ENCODE measurements around the gene BRAT1. TPM values are rescaled to one million over a fixed set of nuclear protein-coding genes. Genes with fewer than 3 reads are reported as not detected.

BRAT1 gene
- total RNA-seq, 3 donors from 2014 or later: 20.7 to 27.9 (median 22.1) TPM

- no peaks in the 10 kb centered on the region for H3K36me3 ChIP-seq (ENCODE audit: low read depth)
- H3K4me1 ChIP-seq (ENCODE audit: low read depth): peaks cover 48% of the 10 kb centered on the region
- no peaks in the 10 kb centered on the region for H3K9me3 ChIP-seq
- intact Hi-C loops (cut with DNase I, micrococcal nuclease): no loop called here
- peak overlapping the region; percentile 38 for H3K4me3 ChIP-seq
- no peak for ATAC-seq
- no peak for TF ChIP-seq CTCF (IDR thresholded peaks at IDR 0.05)
- DNase-seq: peak; percentile 67 to 83 (median 75)
These were observed 35.1 kb downstream of the BRAT1 start for GRCh38 chr7:2520131-2520760.

GRCh38 chr7:2519119-2519930, 36.0 kb downstream of the BRAT1 start, which contains the start of gene LFNG:
Gene LFNG (plus strand): TSS chr7:2519774. CDS start chr7:2519862, 88 bp downstream.
- no peak for TF ChIP-seq CTCF (IDR thresholded peaks at IDR 0.05)
- peaks cover 38% of the 10 kb centered on the region for H3K4me1 ChIP-seq (ENCODE audit: low read depth)
- peak; percentile 92 to 95 (median 93) for DNase-seq
- ATAC-seq: peak; percentile 58
- no peaks in the 10 kb centered on the region for H3K9me3 ChIP-seq
- peak within 1 kb of the TSS; percentile 38 for H3K4me3 ChIP-seq
- intact Hi-C loops (cut with DNase I, micrococcal nuclease): no loop called here
- no peaks in the 10 kb centered on the region for H3K36me3 ChIP-seq (ENCODE audit: low read depth)

- no peaks in the 10 kb centered on the region for H3K9me3 ChIP-seq
- no peaks in the 10 kb centered on the region for H3K36me3 ChIP-seq (ENCODE audit: low read depth)
- ATAC-seq (no peak), DNase-seq (peak in 1 of 3 donors; percentile 54)
- H3K4me1 ChIP-seq (ENCODE audit: low read depth): peaks cover 36% of the 10 kb centered on the region
- TF ChIP-seq CTCF (IDR thresholded peaks at IDR 0.05): no peak
- no peak overlapping the region for H3K4me3 ChIP-seq
- intact Hi-C loops (cut with DNase I, micrococcal nuclease): no loop called here
These were observed 36.6 kb downstream of the BRAT1 start for GRCh38 chr7:2518737-2519118.

- intact Hi-C loops (cut with DNase I, micrococcal nuclease): no loop called here
- ATAC-seq (peak; percentile 15), DNase-seq (peak; percentile 65 to 77 (median 76))
- Histone ChIP-seq H3K9me3 (no peaks in the 10 kb centered on the region), H3K4me3 (no peak overlapping the region), H3K4me1 (ENCODE audit: low read depth) (peaks cover 27% of the 10 kb centered on the region), H3K36me3 (ENCODE audit: low read depth) (no peaks in the 10 kb centered on the region)
- no peak for TF ChIP-seq CTCF (IDR thresholded peaks at IDR 0.05)
These were observed 37.4 kb downstream of the BRAT1 start for GRCh38 chr7:2517678-2518507.

- intact Hi-C loops (cut with DNase I, micrococcal nuclease): no loop called here
- no peak overlapping the region for H3K4me3 ChIP-seq
- DNase-seq (no peak), ATAC-seq (no peak)
- H3K4me1 ChIP-seq (ENCODE audit: low read depth): peaks cover 25% of the 10 kb centered on the region
- no peak for TF ChIP-seq CTCF (IDR thresholded peaks at IDR 0.05)
- H3K36me3 ChIP-seq (ENCODE audit: low read depth): no peaks in the 10 kb centered on the region
- H3K9me3 ChIP-seq: no peaks in the 10 kb centered on the region
These were observed 38.3 kb downstream of the BRAT1 start for GRCh38 chr7:2517026-2517425.

All from mucosa of descending colon (tissue), 3 donors.